ENCODE measurements around the gene TMEM18.

GRCh38 chr2:623130-623922 is 53.9 kb downstream of the TMEM18 start:
- TF ChIP-seq CTCF (IDR thresholded peaks at IDR 0.05; ENCODE audit: poor library complexity, severe bottlenecking) (no peak), POLR2AphosphoS5 (IDR thresholded peaks at IDR 0.05) (no peak), SMC3 (conservative IDR thresholded peaks at IDR 0.05; ENCODE audit: poor library complexity) (no peak), RAD21 (conservative IDR thresholded peaks at IDR 0.05) (no peak), TAF1 (IDR thresholded peaks at IDR 0.05; ENCODE audit: low read depth) (no peak), EP300 (conservative IDR thresholded peaks at IDR 0.05; ENCODE audit: poor library complexity, severe bottlenecking) (no peak), REST (IDR thresholded peaks at IDR 0.05; ENCODE audit: borderline replicate concordance) (no peak)

Measured in neural cell (in vitro differentiated cells).